T47D (cell line): Measurements from ENCODE around the gene RNF112.

Experiments
- DNase-seq, 2 experiments: peaks; one replicate each; pipeline versions ENCODE4 v3.0.0 to v3.0.0-alpha.2; 2011 to 2012; ENCODE audit warnings: low read depth in 1 of 2, low spot score in 1 of 2
- JUND ChIP-seq: IDR thresholded peaks from 2 replicates; pipeline ENCODE4 v1.6.1; 2012; ENCODE audit warnings: low read depth
- in situ Hi-C: cut with HindIII; loops from 2 replicates; pipeline ENCODE4 v1.10.0; 2016; ENCODE audit warnings: low sequenced_read_pairs, low pct_unique_long_range_greater_than_20kb

The RNF112 gene

GRCh38 chr17:19401321-19402010 lies 9.6 kb upstream of the RNF112 start:
- in situ Hi-C loops: no loop called here
- no peak for TF ChIP-seq JUND
- no peak for DNase-seq

DNA sequence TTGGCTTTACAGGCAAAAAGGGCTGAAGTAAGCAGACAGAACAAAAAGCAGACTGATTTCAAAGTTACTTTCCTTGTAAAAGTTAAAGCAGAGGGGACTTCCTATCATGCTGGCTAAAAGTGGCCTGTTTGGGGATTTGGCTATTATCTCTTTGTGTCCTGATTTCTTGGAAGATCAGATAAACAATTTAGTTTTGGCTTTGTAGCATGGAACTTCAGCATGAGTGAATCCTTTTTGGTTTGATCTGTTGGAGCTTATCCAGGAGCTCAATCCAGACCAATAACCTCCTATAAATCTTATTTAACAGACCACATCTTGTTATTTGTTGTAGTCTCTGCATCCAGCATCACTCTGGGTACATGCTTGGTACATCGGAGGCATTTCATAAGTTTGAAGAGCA lies 8.9 kb upstream of the RNF112 start:
- TF ChIP-seq JUND: no peak
- in situ Hi-C loops: no loop called here
- DNase-seq: no peak

DNA sequence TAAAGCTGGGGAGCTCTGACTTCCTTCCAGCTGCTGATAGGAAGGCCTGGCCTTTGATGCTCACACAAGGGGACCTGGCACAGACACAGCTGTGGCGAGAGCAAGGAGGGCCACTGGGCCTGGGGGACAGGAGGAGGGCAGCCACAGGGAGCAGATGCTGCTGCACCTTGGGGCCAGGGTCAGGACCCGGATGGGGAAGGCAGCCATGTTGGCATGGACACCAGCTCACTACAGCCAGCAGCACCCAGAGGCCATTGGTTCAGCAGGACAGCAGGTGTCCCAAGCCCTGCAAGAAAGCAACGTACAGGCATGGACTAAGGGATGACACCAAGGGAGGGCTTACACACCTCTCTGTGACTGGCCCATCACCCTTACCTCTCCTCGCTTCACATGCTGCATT lies 8.0 kb upstream of the RNF112 start:
- in situ Hi-C loops: no loop called here
- no peak for DNase-seq
- TF ChIP-seq JUND: no peak

GRCh38 chr17:19404264-19404663 lies 6.8 kb upstream of the RNF112 start:
- in situ Hi-C loops: no loop called here
- DNase-seq: no peak
- no peak for TF ChIP-seq JUND

- TF ChIP-seq JUND: no peak
- no peak for DNase-seq
- in situ Hi-C loops: no loop called here
Measured at GRCh38 chr17:19405114-19405513, 5.9 kb upstream of the RNF112 start.

DNA sequence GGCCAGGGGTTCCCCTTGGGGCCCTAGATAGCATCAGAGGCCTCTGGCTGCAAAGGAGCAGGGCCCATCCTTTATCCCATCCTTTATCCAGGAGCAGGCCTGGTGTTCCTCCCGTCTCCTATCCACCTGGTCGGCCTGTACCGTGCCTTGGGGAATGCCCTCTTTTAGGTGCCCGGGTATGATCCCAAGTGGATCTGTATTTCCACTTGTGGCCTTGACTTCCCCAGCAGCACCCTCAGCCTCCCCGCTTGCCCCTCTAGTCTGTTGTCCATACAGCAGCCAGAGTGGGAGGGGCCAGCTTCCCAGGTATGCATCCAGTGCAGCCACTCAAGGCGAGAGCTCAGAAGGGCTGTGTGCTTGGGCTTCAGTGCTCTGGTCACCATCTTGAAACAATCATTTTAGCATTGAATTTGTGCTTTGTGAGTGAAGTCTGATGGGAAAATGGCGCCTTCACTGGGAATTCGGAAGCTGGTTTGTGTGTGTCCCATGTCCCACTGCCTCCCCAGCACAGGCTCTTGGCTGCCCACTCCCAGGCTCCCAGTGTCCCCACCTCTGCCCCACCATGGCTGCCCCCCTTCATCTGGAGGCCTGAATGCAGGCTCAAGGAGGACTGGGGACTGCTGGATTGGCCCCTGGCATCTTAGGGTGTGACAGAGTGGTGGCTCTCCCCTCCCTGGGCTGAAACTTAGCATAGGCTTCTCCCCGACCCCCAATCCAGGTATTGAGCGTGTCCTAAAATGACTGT lies 3.3 kb upstream of the RNF112 start:
- in situ Hi-C loops: no loop called here
- no peak for DNase-seq
- TF ChIP-seq JUND: no peak

- TF ChIP-seq JUND: no peak
- in situ Hi-C loops: no loop called here
Measured at GRCh38 chr17:19408346-19408710, 2.7 kb upstream of the RNF112 start.

DNA sequence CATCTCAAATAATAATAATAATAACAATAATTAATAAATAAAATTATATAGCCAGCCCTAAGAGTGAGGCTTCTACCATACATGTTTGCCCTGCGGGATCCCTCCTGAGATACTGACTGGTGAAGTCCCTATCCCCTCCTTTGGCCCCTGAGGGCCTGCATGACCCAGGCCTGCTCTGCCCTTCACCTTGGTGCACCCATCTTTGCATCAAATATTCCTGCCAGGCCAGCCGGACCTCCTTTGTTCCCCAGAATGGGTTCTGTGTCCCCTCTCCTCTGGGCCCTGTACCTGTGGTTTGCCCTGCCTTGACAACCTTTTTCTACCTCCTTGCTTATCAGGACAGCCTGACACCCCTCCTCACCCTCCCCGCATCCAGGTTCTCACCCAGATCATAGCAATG lies 2.0 kb upstream of the RNF112 start:
- DNase-seq: no peak
- TF ChIP-seq JUND: no peak
- in situ Hi-C loops: no loop called here

More at GRCh38 chr17:19408346-19408710, 2.7 kb upstream of the RNF112 start:
- DNase-seq: no peak

DNA sequence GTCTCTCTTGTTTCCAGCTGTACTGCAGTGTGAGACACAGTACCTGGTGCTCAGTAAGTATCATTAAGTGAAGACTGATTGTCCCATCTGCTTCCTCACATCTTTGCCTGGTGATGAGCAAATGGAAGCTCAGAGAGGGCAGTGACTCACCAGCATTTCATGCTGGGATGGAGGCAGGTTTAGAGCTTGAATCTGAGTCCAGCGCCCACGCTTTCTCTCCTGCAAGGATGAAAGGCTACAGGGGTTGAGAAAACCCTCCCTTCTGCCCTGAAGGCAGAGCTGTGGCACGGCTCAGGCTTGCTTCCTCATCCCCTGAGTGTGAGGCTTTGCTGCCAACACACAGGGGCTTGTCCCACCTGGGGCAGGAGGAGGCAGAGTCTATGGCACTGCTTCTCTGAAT lies 1.5 kb upstream of the RNF112 start:
- in situ Hi-C loops: no loop called here
- no peak for TF ChIP-seq JUND
- DNase-seq: no peak

GRCh38 chr17:19410091-19410490 lies 941 bp upstream of the RNF112 start:
- in situ Hi-C loops: no loop called here
- DNase-seq: no peak
- no peak for TF ChIP-seq JUND

- TF ChIP-seq JUND: no peak
- no peak for DNase-seq
- in situ Hi-C loops: no loop called here
Measured at GRCh38 chr17:19411631-19412030, 599 bp downstream of the RNF112 start.

- DNase-seq: no peak
- no peak for TF ChIP-seq JUND
- in situ Hi-C loops: no loop called here
Measured at GRCh38 chr17:19412510-19412909, 1.5 kb downstream of the RNF112 start.

DNA sequence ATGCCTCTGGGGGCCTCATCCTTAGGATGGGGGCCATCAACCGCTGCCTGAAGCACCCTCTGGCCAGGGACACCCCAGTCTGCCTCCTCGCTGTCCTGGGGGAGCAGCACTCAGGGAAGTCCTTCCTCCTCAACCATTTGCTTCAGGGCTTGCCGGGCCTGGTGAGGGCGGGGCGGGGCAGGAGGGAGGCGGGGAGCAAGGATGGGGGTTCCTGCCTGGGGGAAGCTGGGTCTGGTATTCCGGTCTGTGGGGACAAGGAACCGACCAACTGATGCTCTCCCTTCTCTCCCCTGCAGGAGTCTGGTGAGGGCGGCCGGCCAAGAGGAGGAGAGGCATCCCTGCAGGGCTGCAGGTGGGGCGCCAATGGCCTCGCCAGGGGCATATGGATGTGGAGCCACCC lies 2.0 kb downstream of the RNF112 start:
- TF ChIP-seq JUND: no peak
- DNase-seq: no peak
- in situ Hi-C loops: no loop called here
